Neural progenitor cell (in vitro differentiated cells): Measurements from ENCODE around the gene GNPTAB.

ENCODE experiments used
- CTCF ChIP-seq: fragments of 200-600 bp; sonication (generic); IDR thresholded peaks from 2 replicates; pipeline ENCODE4 v1.5.1; 2017; ENCODE audit warnings: antibody characterized with exemption, mild to moderate bottlenecking
- EZH2 ChIP-seq: fragments of 200-600 bp; sonication (generic); IDR thresholded peaks from 2 replicates; pipeline ENCODE4 v1.6.1; 2017; ENCODE audit warnings: antibody characterized with exemption, mild to moderate bottlenecking, moderate library complexity

DNA sequence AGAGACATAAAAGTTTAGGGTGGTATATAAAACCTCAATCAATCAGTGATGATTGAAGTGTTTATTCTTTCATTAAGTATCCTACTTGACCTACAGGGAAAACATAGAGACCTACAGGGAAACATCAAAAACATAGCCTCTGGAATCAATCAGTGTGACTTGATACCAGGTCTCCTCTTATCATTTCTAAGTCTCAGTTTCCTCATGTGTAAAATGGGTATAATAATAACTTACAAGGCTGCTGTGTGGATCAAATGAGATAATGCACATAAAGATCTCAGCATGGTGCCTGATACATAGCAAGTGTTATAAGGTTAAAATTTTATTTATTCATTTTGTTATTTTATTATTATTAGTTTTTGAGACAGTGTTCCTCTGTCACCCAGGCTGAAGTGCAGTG, 22.2 kb upstream of the GNPTAB start:
- TF ChIP-seq CTCF (no peak), EZH2 (no peak)
